GM23338 (cell line): ENCODE results near the gene TANGO6.
"Not testable (repeated sequence)": the region's sequence is repeated elsewhere in the genome, so short reads cannot be mapped to it uniquely, and the experiment has no call there.

ENCODE experiments used
- CREB1 ChIP-seq: fragments of 250-450 bp; sonication (Bioruptor Pico); IDR thresholded peaks from 2 replicates; pipeline ENCODE4 v1.5.0; 2020; ENCODE audit warnings: low read depth, mild to moderate bottlenecking, moderate library complexity
- EZH2 ChIP-seq: fragments of 200-600 bp; sonication (generic); IDR thresholded peaks from one replicate; pipeline ENCODE4 v1.8.0; 2017; ENCODE audit warnings: antibody characterized with exemption, mild to moderate bottlenecking, low read depth; ENCODE audit not compliant: unreplicated experiment
- EZH2phosphoT487 ChIP-seq: fragments of 200-600 bp; sonication (generic); IDR thresholded peaks from one replicate; pipeline ENCODE4 v1.8.1; 2018; ENCODE audit warnings: antibody characterized with exemption; ENCODE audit not compliant: unreplicated experiment
- JUNB ChIP-seq: IDR thresholded peaks from one replicate; pipeline ENCODE4 v1.6.1; 2016; ENCODE audit warnings: antibody characterized with exemption; ENCODE audit not compliant: unreplicated experiment
- NANOG ChIP-seq: IDR thresholded peaks from 2 replicates; pipeline ENCODE4 v1.6.1; 2016; ENCODE audit warnings: antibody characterized with exemption, borderline replicate concordance
- POLR2AphosphoS5 ChIP-seq: IDR thresholded peaks from 2 replicates; pipeline ENCODE4 v1.6.1; 2016; ENCODE audit warnings: antibody characterized with exemption, low read depth
- STAT1 ChIP-seq: IDR thresholded peaks from one replicate; pipeline ENCODE4 v1.6.1; 2016; ENCODE audit warnings: antibody characterized with exemption; ENCODE audit not compliant: unreplicated experiment
- ZNF114 ChIP-seq: fragments of 250-450 bp; sonication (Bioruptor Pico); IDR thresholded peaks from 2 replicates; pipeline ENCODE4 v1.5.0; 2020; ENCODE audit warnings: mild to moderate bottlenecking, moderate library complexity
- TF ChIP-seq, protein P1 (sequence below), 2 experiments: fragments of 200-600 bp in 1 of 2; sonication (generic) in 1 of 2; conservative IDR thresholded peaks; 2 replicates each; pipeline versions ENCODE4 v1.5.1 to v1.6.1; 2016 to 2017; ENCODE audit warnings: antibody characterized with exemption in 2 of 2, low read depth in 2 of 2, mild to moderate bottlenecking in 2 of 2, moderate library complexity in 1 of 2
- TF ChIP-seq, protein P2 (sequence below): IDR thresholded peaks from one replicate; pipeline ENCODE4 v1.6.1; 2018; ENCODE audit warnings: antibody characterized with exemption; ENCODE audit not compliant: unreplicated experiment

DNA sequence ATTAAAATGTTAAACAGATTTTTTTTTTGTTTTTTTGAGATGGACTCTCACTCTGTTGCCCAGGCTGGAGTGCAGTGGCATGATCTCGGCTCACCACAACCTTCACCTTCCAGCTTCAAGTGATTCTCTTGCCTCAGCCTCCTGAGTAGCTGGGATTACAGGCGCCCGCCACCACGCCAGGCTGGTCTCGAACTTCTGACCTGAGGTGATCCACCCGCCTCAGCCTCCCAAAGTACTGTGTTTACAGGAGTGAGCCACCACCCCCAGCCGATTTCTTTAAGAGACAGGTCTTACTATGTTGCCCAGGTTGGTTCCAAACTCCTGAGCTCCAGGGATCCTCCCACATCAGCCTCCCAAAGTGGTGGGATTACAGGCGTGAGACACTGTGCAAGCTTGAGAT is 281.1 kb downstream of the TANGO6 start:
- TF ChIP-seq, protein P1, sequence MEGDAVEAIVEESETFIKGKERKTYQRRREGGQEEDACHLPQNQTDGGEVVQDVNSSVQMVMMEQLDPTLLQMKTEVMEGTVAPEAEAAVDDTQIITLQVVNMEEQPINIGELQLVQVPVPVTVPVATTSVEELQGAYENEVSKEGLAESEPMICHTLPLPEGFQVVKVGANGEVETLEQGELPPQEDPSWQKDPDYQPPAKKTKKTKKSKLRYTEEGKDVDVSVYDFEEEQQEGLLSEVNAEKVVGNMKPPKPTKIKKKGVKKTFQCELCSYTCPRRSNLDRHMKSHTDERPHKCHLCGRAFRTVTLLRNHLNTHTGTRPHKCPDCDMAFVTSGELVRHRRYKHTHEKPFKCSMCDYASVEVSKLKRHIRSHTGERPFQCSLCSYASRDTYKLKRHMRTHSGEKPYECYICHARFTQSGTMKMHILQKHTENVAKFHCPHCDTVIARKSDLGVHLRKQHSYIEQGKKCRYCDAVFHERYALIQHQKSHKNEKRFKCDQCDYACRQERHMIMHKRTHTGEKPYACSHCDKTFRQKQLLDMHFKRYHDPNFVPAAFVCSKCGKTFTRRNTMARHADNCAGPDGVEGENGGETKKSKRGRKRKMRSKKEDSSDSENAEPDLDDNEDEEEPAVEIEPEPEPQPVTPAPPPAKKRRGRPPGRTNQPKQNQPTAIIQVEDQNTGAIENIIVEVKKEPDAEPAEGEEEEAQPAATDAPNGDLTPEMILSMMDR (conservative IDR thresholded peaks at IDR 0.05; ENCODE audit: low read depth in 2 of 2) = not testable (repeated sequence)
- not testable (repeated sequence) for TF ChIP-seq EZH2; EZH2phosphoT487; ZNF114 (CRISPR knock-in tag); STAT1; POLR2AphosphoS5; CREB1 (CRISPR knock-in tag); NANOG; JUNB
- TF ChIP-seq, protein P2, sequence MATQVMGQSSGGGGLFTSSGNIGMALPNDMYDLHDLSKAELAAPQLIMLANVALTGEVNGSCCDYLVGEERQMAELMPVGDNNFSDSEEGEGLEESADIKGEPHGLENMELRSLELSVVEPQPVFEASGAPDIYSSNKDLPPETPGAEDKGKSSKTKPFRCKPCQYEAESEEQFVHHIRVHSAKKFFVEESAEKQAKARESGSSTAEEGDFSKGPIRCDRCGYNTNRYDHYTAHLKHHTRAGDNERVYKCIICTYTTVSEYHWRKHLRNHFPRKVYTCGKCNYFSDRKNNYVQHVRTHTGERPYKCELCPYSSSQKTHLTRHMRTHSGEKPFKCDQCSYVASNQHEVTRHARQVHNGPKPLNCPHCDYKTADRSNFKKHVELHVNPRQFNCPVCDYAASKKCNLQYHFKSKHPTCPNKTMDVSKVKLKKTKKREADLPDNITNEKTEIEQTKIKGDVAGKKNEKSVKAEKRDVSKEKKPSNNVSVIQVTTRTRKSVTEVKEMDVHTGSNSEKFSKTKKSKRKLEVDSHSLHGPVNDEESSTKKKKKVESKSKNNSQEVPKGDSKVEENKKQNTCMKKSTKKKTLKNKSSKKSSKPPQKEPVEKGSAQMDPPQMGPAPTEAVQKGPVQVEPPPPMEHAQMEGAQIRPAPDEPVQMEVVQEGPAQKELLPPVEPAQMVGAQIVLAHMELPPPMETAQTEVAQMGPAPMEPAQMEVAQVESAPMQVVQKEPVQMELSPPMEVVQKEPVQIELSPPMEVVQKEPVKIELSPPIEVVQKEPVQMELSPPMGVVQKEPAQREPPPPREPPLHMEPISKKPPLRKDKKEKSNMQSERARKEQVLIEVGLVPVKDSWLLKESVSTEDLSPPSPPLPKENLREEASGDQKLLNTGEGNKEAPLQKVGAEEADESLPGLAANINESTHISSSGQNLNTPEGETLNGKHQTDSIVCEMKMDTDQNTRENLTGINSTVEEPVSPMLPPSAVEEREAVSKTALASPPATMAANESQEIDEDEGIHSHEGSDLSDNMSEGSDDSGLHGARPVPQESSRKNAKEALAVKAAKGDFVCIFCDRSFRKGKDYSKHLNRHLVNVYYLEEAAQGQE = not testable (repeated sequence)
